Naive thymus-derived CD4-positive, alpha-beta T cell (primary cell): ENCODE results near the gene ATP6V1G3. TPM values are rescaled to one million over a fixed set of nuclear protein-coding genes. Genes with fewer than 3 reads are reported as not detected.
A peak's percentile ranks its signal among the peaks of the same experiment; 100 is the strongest.

Experiments
- ATAC-seq: fragments of 150-1000 bp; cut with Tn5 transposase; 2 replicates; pipeline ENCODE4 v1.10.0; 2021; ENCODE audit warnings: mild to moderate bottlenecking, moderate library complexity
- CTCF ChIA-PET: fragments of 350-600 bp; sonication (Branson Sonifier 250); formaldehyde crosslinking; loops from one replicate; lab custom pipeline; 2021; ENCODE audit warnings: antibody characterized with exemption; lab: Charles Lee
- POLR2A ChIA-PET: fragments of 350-600 bp; sonication (Branson Sonifier 250); formaldehyde crosslinking; loops from one replicate; lab custom pipeline; 2021; ENCODE audit warnings: antibody characterized with exemption, inconsistent platforms; lab: Charles Lee
- DNase-seq, 9 donors: peaks; one replicate each; pipeline versions ENCODE4 v3.0.0 to v3.0.0-alpha.2; 2020 to 2022; ENCODE audit warnings: mixed read lengths in 1 of 9
- H3K27ac ChIP-seq: one replicate; pipeline ENCODE4 v1.7.0; 2013; ENCODE audit warnings: mild to moderate bottlenecking, low read depth, low read length, moderate library complexity
- H3K27me3 ChIP-seq, 2 donors: one replicate each; pipeline ENCODE4 v1.7.0; 2013; ENCODE audit warnings: low read length in 2 of 2, mild to moderate bottlenecking in 2 of 2, moderate library complexity in 2 of 2; ENCODE audit not compliant: control insufficient read depth in 2 of 2, insufficient read depth in 2 of 2
- H3K36me3 ChIP-seq, 3 experiments: 1 replicate in 2 of 3; 2 replicates in 1 of 3; pipeline ENCODE4 v1.7.0; 2013; ENCODE audit warnings: low read length in 3 of 3, mild to moderate bottlenecking in 3 of 3, moderate library complexity in 1 of 3; ENCODE audit not compliant: insufficient read depth in 3 of 3, control insufficient read depth in 2 of 3
- H3K4me1 ChIP-seq, 2 donors: one replicate each; pipeline ENCODE4 v1.7.0; 2013; ENCODE audit warnings: low read length in 2 of 2, mild to moderate bottlenecking in 2 of 2, moderate library complexity in 1 of 2; ENCODE audit not compliant: control insufficient read depth in 2 of 2, insufficient read depth in 2 of 2
- H3K4me3 ChIP-seq: 2 replicates; pipeline ENCODE4 v1.7.0; 2013; ENCODE audit warnings: mild to moderate bottlenecking, low read length
- H3K9me3 ChIP-seq, 3 experiments: 1 replicate in 2 of 3; 2 replicates in 1 of 3; pipeline ENCODE4 v1.7.0; 2013; ENCODE audit warnings: low read length in 3 of 3; ENCODE audit not compliant: control insufficient read depth in 2 of 3
- H3K27ac Mint-ChIP-seq, 9 donors: one replicate each; pipeline ENCODE4 v1.8.0; 2020 to 2022; ENCODE audit warnings: mixed read lengths in 9 of 9, mild to moderate bottlenecking in 8 of 9, moderate library complexity in 5 of 9, inconsistent platforms in 2 of 9
- H3K27me3 Mint-ChIP-seq, 5 donors: one replicate each; pipeline ENCODE4 v1.8.0; 2021 to 2022; ENCODE audit warnings: mixed read lengths in 5 of 5, mild to moderate bottlenecking in 1 of 5
- H3K36me3 Mint-ChIP-seq, 5 donors: one replicate each; pipeline ENCODE4 v1.8.0; 2020 to 2022; ENCODE audit warnings: mixed read lengths in 5 of 5, mild to moderate bottlenecking in 3 of 5, inconsistent platforms in 1 of 5
- H3K4me1 Mint-ChIP-seq, 7 donors: one replicate each; pipeline ENCODE4 v1.8.0; 2020 to 2022; ENCODE audit warnings: mixed read lengths in 7 of 7, mild to moderate bottlenecking in 3 of 7, inconsistent platforms in 1 of 7
- H3K4me3 Mint-ChIP-seq, 10 donors: one replicate each; pipeline ENCODE4 v1.8.0; 2020 to 2022; ENCODE audit warnings: mild to moderate bottlenecking in 10 of 10, mixed read lengths in 10 of 10, moderate library complexity in 6 of 10, inconsistent platforms in 2 of 10
- H3K9me3 Mint-ChIP-seq, 11 donors: one replicate each; pipeline ENCODE4 v1.8.0; 2020 to 2022; ENCODE audit warnings: mixed read lengths in 11 of 11, mild to moderate bottlenecking in 4 of 11, inconsistent platforms in 1 of 11, moderate library complexity in 1 of 11
- intact Hi-C, 2 donors: fragments of 100-400 bp; cut with micrococcal nuclease; formaldehyde crosslinking; loops; one replicate each; pipeline ENCODE4 v1.15.1; 2023
- polyA plus RNA-seq, 2 donors: library from polyadenylated mRNA; unstranded; fragments of 300-500 nt; fragmentation: Illumina TruSeq; gene quantifications; one replicate each; pipeline ENCODE4 v1.2.3, GENCODE V29; 2021
- total RNA-seq, 6 experiments: library from RNA in 5 of 6; stranded (reverse) in 5 of 6; gene quantifications; 1 replicate in 5 of 6; 2 replicates in 1 of 6; pipeline ENCODE4 v1.2.3 and lab custom pipeline; 2021 to 2026

Gene ATP6V1G3
- total and polyA plus RNA-seq, 7 experiments from 2014 or later = not detected

DNA sequence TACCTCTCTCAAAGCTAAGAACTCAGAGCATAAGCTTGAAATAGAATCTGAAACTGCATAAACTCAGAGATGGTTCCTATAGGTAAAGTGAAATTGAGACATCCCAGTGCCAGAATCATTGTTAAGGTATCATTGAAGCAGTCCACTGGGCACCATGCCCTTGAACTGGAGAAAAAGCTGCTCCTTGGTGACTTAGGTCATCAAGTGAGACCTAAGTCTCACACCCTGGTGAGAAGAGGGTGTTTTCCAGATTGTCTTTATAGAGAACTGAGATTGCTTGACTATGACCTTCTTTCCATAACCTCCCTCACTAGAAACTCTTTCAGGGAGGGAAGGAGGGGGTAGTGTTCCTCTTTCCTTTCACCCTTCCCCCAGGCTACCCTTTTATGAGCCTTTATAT, 9.4 kb upstream of the ATP6V1G3 start:
- Histone ChIP-seq H3K27me3 (no peaks in the 10 kb centered on the region), H3K4me3 (no peak overlapping the region), H3K27ac (no peak overlapping the region), H3K9me3 (peaks cover 0 to 2% (median 0%) of the 10 kb centered on the region in 3 experiments), H3K4me1 (peaks cover 17 to 24% of the 10 kb centered on the region in 2 donors), H3K36me3 (no peaks in the 10 kb centered on the region)
- ChIA-PET POLR2A (interaction anchor here (0.8 to 1.7 kb wide), 4 partner anchors 10 to 70 kb away, joined by 3 to 9 read pairs (median 5); no protein-coding TSS in a partner anchor), CTCF (interaction anchor here (0.7 to 3.0 kb wide), 2 partner anchors 14 to 15 kb away, joined by 3 to 9 read pairs; no protein-coding TSS in a partner anchor)
- peaks cover 2 to 22% (median 10%) of the 10 kb centered on the region in 11 donors for H3K9me3 Mint-ChIP-seq
- no peak for DNase-seq
- peaks cover 5 to 12% (median 10%) of the 10 kb centered on the region in 5 donors for H3K36me3 Mint-ChIP-seq
- no peaks in the 10 kb centered on the region for H3K27me3 Mint-ChIP-seq
- peak; percentile 63 for ATAC-seq
- H3K27ac Mint-ChIP-seq = peak overlapping the region in 6 of 9 donors; percentile 5 to 59 (median 41)
- H3K4me3 Mint-ChIP-seq = peak overlapping the region in 2 of 10 donors; percentile 7 to 21
- intact Hi-C loops = no loop called here
- peaks cover 19 to 72% (median 54%) of the 10 kb centered on the region in 7 donors for H3K4me1 Mint-ChIP-seq

DNA sequence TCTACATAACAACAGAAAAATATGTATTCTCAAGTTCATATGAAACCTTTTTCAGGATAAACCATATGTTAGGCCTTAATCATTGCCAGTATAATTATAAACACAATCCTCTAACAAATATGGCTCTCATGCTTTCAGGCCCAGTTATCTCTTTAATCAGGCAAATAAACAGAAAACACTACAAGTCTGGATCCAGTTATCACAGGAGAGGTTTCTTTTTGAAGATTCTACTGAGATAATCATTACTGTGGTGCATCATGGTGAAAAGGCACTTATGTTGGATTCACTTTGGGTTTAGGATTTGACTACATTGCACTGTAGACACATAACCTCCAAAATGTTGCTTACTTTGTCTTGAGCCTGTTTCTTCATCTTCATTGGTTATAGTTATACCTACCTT, 8.4 kb upstream of the ATP6V1G3 start:
- Histone ChIP-seq H3K27ac (no peak overlapping the region), H3K4me1 (peaks cover 7 to 16% of the 10 kb centered on the region in 2 donors), H3K27me3 (no peaks in the 10 kb centered on the region), H3K4me3 (no peak overlapping the region), H3K36me3 (no peaks in the 10 kb centered on the region), H3K9me3 (peaks cover 0 to 2% (median 0%) of the 10 kb centered on the region in 3 experiments)
- no peak for ATAC-seq
- intact Hi-C loops = loop anchor here in 1 of 2 donors (1.0 kb wide), 1 partner anchor 9 kb away; the partner anchor contains the start of gene ATP6V1G3
- CTCF ChIA-PET = interaction anchor here (0.7 kb wide), 1 partner anchor 14 kb away, joined by 3 read pairs; no protein-coding TSS in a partner anchor
- no peak overlapping the region for H3K4me3 Mint-ChIP-seq
- peaks cover 5 to 12% (median 10%) of the 10 kb centered on the region in 5 donors for H3K36me3 Mint-ChIP-seq
- peaks cover 2 to 22% (median 10%) of the 10 kb centered on the region in 11 donors for H3K9me3 Mint-ChIP-seq
- H3K4me1 Mint-ChIP-seq = peaks cover 16 to 72% (median 51%) of the 10 kb centered on the region in 7 donors
- peak overlapping the region in 1 of 9 donors; percentile 48 for H3K27ac Mint-ChIP-seq
- POLR2A ChIA-PET = interaction anchor here (1.1 kb wide), 1 partner anchor 9 kb away, joined by 6 read pairs; no protein-coding TSS in a partner anchor
- H3K27me3 Mint-ChIP-seq = no peaks in the 10 kb centered on the region
- DNase-seq = no peak

DNA sequence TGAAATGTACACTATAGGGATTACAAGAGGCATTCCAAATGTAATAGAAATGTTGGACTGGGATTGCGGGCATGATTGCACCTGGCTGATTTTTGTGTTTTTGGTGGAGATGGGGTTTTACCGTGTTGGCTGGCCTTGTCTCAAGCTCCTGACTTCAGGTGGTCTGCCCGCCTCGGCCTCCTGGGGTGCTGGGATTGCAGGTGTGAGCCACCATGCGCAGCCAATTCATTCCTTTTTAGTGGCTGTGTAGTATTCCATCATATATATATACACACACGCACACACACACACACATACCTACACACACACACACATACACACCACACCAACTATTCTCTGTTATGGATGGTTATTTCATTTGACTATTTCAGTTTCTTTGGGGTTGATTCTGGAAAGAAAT, 4.7 kb upstream of the ATP6V1G3 start:
- Mint-ChIP-seq H3K4me3 (peak overlapping the region in 1 of 10 donors; percentile 14), H3K27me3 (no peaks in the 10 kb centered on the region), H3K4me1 (peaks cover 23 to 69% (median 49%) of the 10 kb centered on the region in 7 donors), H3K9me3 (peaks cover 2 to 22% (median 10%) of the 10 kb centered on the region in 11 donors), H3K27ac (peak overlapping the region in 3 of 9 donors; percentile 14 to 94 (median 25)), H3K36me3 (peaks cover 5 to 12% (median 10%) of the 10 kb centered on the region in 5 donors)
- Histone ChIP-seq H3K27me3 (no peaks in the 10 kb centered on the region), H3K4me3 (no peak overlapping the region), H3K4me1 (peaks cover 6 to 8% of the 10 kb centered on the region in 2 donors), H3K27ac (no peak overlapping the region), H3K36me3 (no peaks in the 10 kb centered on the region), H3K9me3 (peaks cover 0 to 2% (median 0%) of the 10 kb centered on the region in 3 experiments)
- intact Hi-C loops = no loop called here
- CTCF ChIA-PET = no interaction called here
- POLR2A ChIA-PET = interaction anchor here (0.8 to 2.1 kb wide), 6 partner anchors 9 to 156 kb away, joined by 3 to 9 read pairs (median 4); no protein-coding TSS in a partner anchor
- DNase-seq (no peak), ATAC-seq (no peak)

- H3K9me3 Mint-ChIP-seq = peaks cover 2 to 22% (median 10%) of the 10 kb centered on the region in 11 donors
- Histone ChIP-seq H3K9me3 (peaks cover 0 to 2% (median 0%) of the 10 kb centered on the region in 3 experiments), H3K4me1 (peaks cover 6 to 11% of the 10 kb centered on the region in 2 donors), H3K4me3 (no peak overlapping the region), H3K27me3 (no peaks in the 10 kb centered on the region), H3K27ac (no peak overlapping the region), H3K36me3 (no peaks in the 10 kb centered on the region)
- H3K27me3 Mint-ChIP-seq = no peaks in the 10 kb centered on the region
- DNase-seq (no peak), ATAC-seq (no peak)
- intact Hi-C loops = loop anchor here in 1 of 2 donors (1.0 kb wide), 2 partner anchors 9 to 10 kb away; no protein-coding TSS in a partner anchor
- ChIA-PET POLR2A (interaction anchor here (0.7 to 2.1 kb wide), 8 partner anchors 8 to 157 kb away, joined by 3 to 9 read pairs (median 4); no protein-coding TSS in a partner anchor), CTCF (no interaction called here)
- H3K27ac Mint-ChIP-seq = peak overlapping the region in 8 of 9 donors; percentile 22 to 94 (median 48)
- peaks cover 5 to 12% (median 10%) of the 10 kb centered on the region in 5 donors for H3K36me3 Mint-ChIP-seq
- H3K4me1 Mint-ChIP-seq = peaks cover 25 to 71% (median 51%) of the 10 kb centered on the region in 7 donors
- peak overlapping the region in 6 of 10 donors; percentile 20 to 58 (median 37) for H3K4me3 Mint-ChIP-seq
Measured at GRCh38 chr1:198544265-198544664, 3.8 kb upstream of the ATP6V1G3 start.

DNA sequence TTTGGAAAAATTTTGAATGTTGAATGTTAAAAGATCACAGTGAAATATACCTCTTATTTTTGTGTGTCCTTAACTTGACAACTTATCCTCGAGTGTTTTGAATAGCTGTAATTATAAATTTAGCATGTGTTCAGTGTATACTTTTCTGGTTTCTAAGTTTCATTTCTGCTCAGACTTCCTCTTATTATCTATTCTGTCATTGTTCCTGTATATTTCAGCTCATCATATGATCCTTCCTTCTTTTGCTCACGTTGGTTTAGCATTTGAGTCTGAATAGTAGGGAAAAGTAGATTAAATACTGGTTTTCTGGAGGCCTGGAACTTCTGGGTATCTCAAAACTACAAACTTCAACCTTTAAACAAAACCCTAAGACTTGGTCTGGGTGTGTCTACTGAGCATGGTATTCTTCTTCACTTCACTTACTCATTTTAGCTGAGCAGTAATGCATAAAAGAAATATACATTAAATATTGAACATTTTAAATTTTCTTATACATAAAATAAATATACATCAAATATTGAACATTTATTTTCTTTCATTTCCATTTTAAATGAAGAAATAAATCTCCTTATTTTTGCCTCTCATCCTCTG, 3.3 kb upstream of the ATP6V1G3 start:
- Histone ChIP-seq H3K4me3 (no peak overlapping the region), H3K4me1 (peaks cover 11 to 13% of the 10 kb centered on the region in 2 donors), H3K9me3 (peaks cover 0 to 2% (median 0%) of the 10 kb centered on the region in 3 experiments), H3K27ac (peak overlapping the region; percentile 5), H3K27me3 (no peaks in the 10 kb centered on the region), H3K36me3 (no peaks in the 10 kb centered on the region)
- Mint-ChIP-seq H3K9me3 (peaks cover 2 to 21% (median 10%) of the 10 kb centered on the region in 11 donors), H3K36me3 (peaks cover 5 to 12% (median 10%) of the 10 kb centered on the region in 5 donors), H3K4me1 (peaks cover 30 to 72% (median 56%) of the 10 kb centered on the region in 7 donors), H3K27me3 (no peaks in the 10 kb centered on the region), H3K4me3 (peak overlapping the region in 8 of 10 donors; percentile 23 to 65 (median 50)), H3K27ac (peak overlapping the region in 8 of 9 donors; percentile 11 to 94 (median 41))
- ATAC-seq (peak; percentile 49), DNase-seq (no peak)
- intact Hi-C loops = loop anchor here in 1 of 2 donors (1.0 kb wide), 2 partner anchors 9 to 10 kb away; no protein-coding TSS in a partner anchor
- POLR2A ChIA-PET = interaction anchor here (0.5 to 2.1 kb wide), 7 partner anchors 12 to 139 kb away, joined by 3 to 9 read pairs (median 5); no protein-coding TSS in a partner anchor
- CTCF ChIA-PET = interaction anchor here (0.8 to 1.2 kb wide), 2 partner anchors 17 to 76 kb away, joined by 3 read pairs; no protein-coding TSS in a partner anchor

DNA sequence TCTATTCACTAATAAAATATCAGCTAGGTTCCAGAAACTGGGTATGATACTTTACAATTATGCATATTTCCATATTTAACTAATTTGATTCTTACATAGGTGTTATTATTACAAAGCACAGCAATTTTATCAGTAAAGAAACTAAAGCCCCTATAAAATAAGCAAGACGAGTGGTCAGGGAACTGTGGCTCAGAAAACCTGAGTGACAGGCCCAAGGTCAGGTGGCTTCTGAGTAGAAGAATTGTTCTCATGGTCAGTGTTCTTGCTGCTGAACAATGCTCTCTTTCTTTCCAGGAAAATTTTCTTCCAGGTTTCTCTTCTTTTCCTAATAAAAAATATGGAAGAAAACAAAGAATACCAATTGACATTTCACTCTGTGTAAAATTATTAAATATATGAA, 2.2 kb upstream of the ATP6V1G3 start:
- Histone ChIP-seq H3K27ac (no peak overlapping the region), H3K9me3 (peaks cover 0 to 2% (median 0%) of the 10 kb centered on the region in 3 experiments), H3K4me3 (no peak overlapping the region), H3K27me3 (no peaks in the 10 kb centered on the region), H3K36me3 (no peaks in the 10 kb centered on the region), H3K4me1 (peaks cover 12 to 19% of the 10 kb centered on the region in 2 donors)
- peak overlapping the region in 1 of 10 donors; percentile 22 for H3K4me3 Mint-ChIP-seq
- H3K9me3 Mint-ChIP-seq = peaks cover 2 to 13% (median 10%) of the 10 kb centered on the region in 11 donors
- H3K36me3 Mint-ChIP-seq = peaks cover 5 to 12% (median 10%) of the 10 kb centered on the region in 5 donors
- no peak for ATAC-seq
- H3K4me1 Mint-ChIP-seq = peaks cover 31 to 77% (median 66%) of the 10 kb centered on the region in 7 donors
- POLR2A ChIA-PET = interaction anchor here (0.6 to 3.7 kb wide), 6 partner anchors 9 to 67 kb away, joined by 3 to 12 read pairs (median 4); no protein-coding TSS in a partner anchor
- DNase-seq = no peak
- intact Hi-C loops = no loop called here
- no peaks in the 10 kb centered on the region for H3K27me3 Mint-ChIP-seq
- CTCF ChIA-PET = interaction anchor here (1.2 kb wide), 1 partner anchor 77 kb away, joined by 3 read pairs; no protein-coding TSS in a partner anchor
- H3K27ac Mint-ChIP-seq = peak overlapping the region in 3 of 9 donors; percentile 30 to 58 (median 43)
